Measurements from ENCODE around the gene TNK1.

Gene TNK1

GRCh38 chr17:7437369-7437863 is 56.5 kb downstream of the TNK1 start:
- TF ChIP-seq CEBPB (IDR thresholded peaks at IDR 0.05) (no peak), RAD21 (IDR thresholded peaks at IDR 0.05; ENCODE audit: low read depth) (no peak), ZBTB7A (IDR thresholded peaks at IDR 0.05; ENCODE audit: low read depth) (no peak), EGR1 (IDR thresholded peaks at IDR 0.05) (no peak), TEAD4 (IDR thresholded peaks at IDR 0.05) (no peak), YY1 (IDR thresholded peaks at IDR 0.05; ENCODE audit: low read depth) (no peak)

- no peak for TF ChIP-seq RAD21 (IDR thresholded peaks at IDR 0.05; ENCODE audit: low read depth)
- TF ChIP-seq NFIC (IDR thresholded peaks at IDR 0.05): no peak
- no peak for TF ChIP-seq TEAD4 (IDR thresholded peaks at IDR 0.05)
These were observed 57.2 kb downstream of the TNK1 start for GRCh38 chr17:7437950-7438614.

GRCh38 chr17:7438656-7439460 is 58.0 kb downstream of the TNK1 start:
- TF ChIP-seq EP300 (IDR thresholded peaks at IDR 0.05; ENCODE audit: borderline replicate concordance) (no peak), CEBPB (IDR thresholded peaks at IDR 0.05) (no peak), MAX (IDR thresholded peaks at IDR 0.05) (no peak), CREB1 (IDR thresholded peaks at IDR 0.05; ENCODE audit: low read depth) (no peak), TEAD4 (IDR thresholded peaks at IDR 0.05) (no peak), TAF1 (IDR thresholded peaks at IDR 0.05; ENCODE audit: low read depth) (no peak), TCF12 (IDR thresholded peaks at IDR 0.05; ENCODE audit: low read depth) (no peak), EGR1 (IDR thresholded peaks at IDR 0.05) (no peak), ZBTB7A (IDR thresholded peaks at IDR 0.05; ENCODE audit: low read depth) (no peak), FOXM1 (IDR thresholded peaks at IDR 0.05; ENCODE audit: borderline replicate concordance, low read depth) (no peak), RAD21 (IDR thresholded peaks at IDR 0.05; ENCODE audit: low read depth) (no peak), USF1 (IDR thresholded peaks at IDR 0.05) (no peak), NFIC (IDR thresholded peaks at IDR 0.05) (no peak), YY1 (IDR thresholded peaks at IDR 0.05; ENCODE audit: low read depth) (no peak), REST (IDR thresholded peaks at IDR 0.05; ENCODE audit: low read depth) (no peak)
